DND-41 (cell line): ENCODE data around the gene GPA33.
A peak's percentile ranks its signal among the peaks of the same experiment; 100 is the strongest.

Experiments used
- ATAC-seq: fragments of 200-7000 bp; cut with Tn5 transposase; 3 replicates; pipeline ENCODE4 v1.9.1; 2021; ENCODE audit warnings: low read depth; ENCODE audit not compliant: insufficient read depth
- DNase-seq: peaks from one replicate; pipeline ENCODE4 v3.0.0-alpha.2; 2020
- H2AFZ ChIP-seq: 2 replicates; pipeline ENCODE4 v1.6.0; 2012; ENCODE audit warnings: low read depth, low read length
- H3K27ac ChIP-seq: 2 replicates; pipeline ENCODE4 v1.5.1; 2012; ENCODE audit warnings: low read length, inconsistent platforms
- H3K27me3 ChIP-seq: fragments of 200-600 bp; sonication (generic); 2 replicates; pipeline ENCODE4 v1.6.0; 2012; ENCODE audit warnings: low read length, mild to moderate bottlenecking, inconsistent platforms; ENCODE audit not compliant: insufficient read depth, poor library complexity
- H3K36me3 ChIP-seq: 2 replicates; pipeline ENCODE4 v1.5.1; 2012; ENCODE audit warnings: low read length, inconsistent platforms; ENCODE audit not compliant: insufficient read depth
- H3K4me1 ChIP-seq: 2 replicates; pipeline ENCODE4 v1.5.1; 2012; ENCODE audit warnings: mild to moderate bottlenecking, low read length; ENCODE audit not compliant: insufficient read depth
- H3K4me2 ChIP-seq: 2 replicates; pipeline ENCODE4 v1.6.0; 2012; ENCODE audit warnings: mild to moderate bottlenecking, moderate library complexity, low read length, inconsistent platforms; ENCODE audit not compliant: insufficient read depth
- H3K4me3 ChIP-seq, 2 experiments: fragments of 200-600 bp in 1 of 2; shearing (Covaris generic) in 1 of 2; 2 replicates each; pipeline ENCODE4 v1.5.1; 2012 to 2016; ENCODE audit warnings: inconsistent platforms in 2 of 2, low read length in 2 of 2, mild to moderate bottlenecking in 2 of 2, low read depth in 1 of 2, moderate library complexity in 1 of 2
- H3K79me2 ChIP-seq: 2 replicates; pipeline ENCODE4 v1.6.0; 2012; ENCODE audit warnings: low read length, inconsistent platforms; ENCODE audit not compliant: insufficient read depth
- H3K9ac ChIP-seq: 2 replicates; pipeline ENCODE4 v1.6.0; 2012; ENCODE audit warnings: low read depth, mild to moderate bottlenecking, inconsistent platforms, low read length, moderate library complexity
- H3K9me3 ChIP-seq: 2 replicates; pipeline ENCODE4 v1.5.1; 2012; ENCODE audit warnings: low read length, moderate library complexity, mild to moderate bottlenecking, inconsistent platforms; ENCODE audit not compliant: insufficient read depth, severe bottlenecking
- H4K20me1 ChIP-seq: 2 replicates; pipeline ENCODE4 v1.6.0; 2012; ENCODE audit warnings: low read length; ENCODE audit not compliant: insufficient read depth
- CTCF ChIP-seq: IDR thresholded peaks from 2 replicates; pipeline ENCODE4 v1.5.1; 2012; ENCODE audit warnings: borderline replicate concordance, low read length, moderate library complexity, mild to moderate bottlenecking; ENCODE audit not compliant: poor library complexity, severe bottlenecking; ENCODE audit errors: extremely low read depth
- EZH2 ChIP-seq: IDR thresholded peaks from 3 replicates; pipeline ENCODE4 v1.6.1; 2012; ENCODE audit warnings: borderline replicate concordance, low read depth, mild to moderate bottlenecking, moderate library complexity, low read length, inconsistent platforms; ENCODE audit not compliant: severe bottlenecking

Gene GPA33

GRCh38 chr1:167064621-167065020, 25.6 kb downstream of the GPA33 start:
- no peaks in the 10 kb centered on the region for H3K36me3 ChIP-seq
- H3K4me3 ChIP-seq = no peak overlapping the region
- no peaks in the 10 kb centered on the region for H3K27me3 ChIP-seq
- DNase-seq (no peak), ATAC-seq (no peak)
- no peaks in the 10 kb centered on the region for H3K9me3 ChIP-seq
- H3K79me2 ChIP-seq = no peaks in the 10 kb centered on the region
- H3K27ac ChIP-seq = no peak overlapping the region
- TF ChIP-seq CTCF = no peak
- no peak for TF ChIP-seq EZH2
- no peaks in the 10 kb centered on the region for H4K20me1 ChIP-seq
- H3K9ac ChIP-seq = no peak overlapping the region
- H3K4me2 ChIP-seq = no peak overlapping the region
- H3K4me1 ChIP-seq = peaks cover 9% of the 10 kb centered on the region
- no peak overlapping the region for H2AFZ ChIP-seq

- Histone ChIP-seq H3K4me2 (no peak overlapping the region), H3K9ac (no peak overlapping the region), H3K79me2 (no peaks in the 10 kb centered on the region), H3K4me1 (peaks cover 12% of the 10 kb centered on the region), H2AFZ (no peak overlapping the region), H3K4me3 (no peak overlapping the region), H3K27me3 (no peaks in the 10 kb centered on the region), H3K36me3 (no peaks in the 10 kb centered on the region), H3K9me3 (no peaks in the 10 kb centered on the region), H3K27ac (no peak overlapping the region), H4K20me1 (no peaks in the 10 kb centered on the region)
- ATAC-seq (no peak), DNase-seq (no peak)
- TF ChIP-seq CTCF = no peak
- no peak for TF ChIP-seq EZH2
These were observed 29.1 kb downstream of the GPA33 start for GRCh38 chr1:167061073-167061464.

- ATAC-seq = no peak
- DNase-seq = no peak
- Histone ChIP-seq H3K4me3 (no peak overlapping the region), H3K79me2 (no peaks in the 10 kb centered on the region), H3K4me2 (no peak overlapping the region), H3K27ac (no peak overlapping the region), H3K9me3 (no peaks in the 10 kb centered on the region), H3K4me1 (peaks cover 12% of the 10 kb centered on the region), H4K20me1 (no peaks in the 10 kb centered on the region), H3K9ac (no peak overlapping the region), H3K27me3 (no peaks in the 10 kb centered on the region), H3K36me3 (no peaks in the 10 kb centered on the region), H2AFZ (no peak overlapping the region)
- TF ChIP-seq EZH2 (no peak), CTCF (peak; percentile 39)
These were observed 29.8 kb downstream of the GPA33 start for GRCh38 chr1:167060141-167061072.

GRCh38 chr1:167059809-167060107, 30.4 kb downstream of the GPA33 start:
- no peak for TF ChIP-seq CTCF
- TF ChIP-seq EZH2 = no peak
- H3K36me3 ChIP-seq = no peaks in the 10 kb centered on the region
- H3K27ac ChIP-seq = no peak overlapping the region
- no peak overlapping the region for H3K9ac ChIP-seq
- H3K4me3 ChIP-seq = no peak overlapping the region
- no peaks in the 10 kb centered on the region for H3K9me3 ChIP-seq
- no peaks in the 10 kb centered on the region for H4K20me1 ChIP-seq
- H3K27me3 ChIP-seq = no peaks in the 10 kb centered on the region
- DNase-seq (no peak), ATAC-seq (no peak)
- peak overlapping the region; percentile 95 for H2AFZ ChIP-seq
- peaks cover 12% of the 10 kb centered on the region for H3K4me1 ChIP-seq
- H3K79me2 ChIP-seq = no peaks in the 10 kb centered on the region
- H3K4me2 ChIP-seq = no peak overlapping the region
